HG03025 (cell line): ENCODE data around the gene NIPA2.

Experiments
- ATAC-seq: cut with Tn5 transposase; IDR thresholded peaks from one replicate; pipeline ENCODE4 v1.9.1; 2021; ENCODE audit warnings: mild to moderate bottlenecking, moderate library complexity; ENCODE audit not compliant: unreplicated experiment, low FRiP score

The NIPA2 gene

DNA sequence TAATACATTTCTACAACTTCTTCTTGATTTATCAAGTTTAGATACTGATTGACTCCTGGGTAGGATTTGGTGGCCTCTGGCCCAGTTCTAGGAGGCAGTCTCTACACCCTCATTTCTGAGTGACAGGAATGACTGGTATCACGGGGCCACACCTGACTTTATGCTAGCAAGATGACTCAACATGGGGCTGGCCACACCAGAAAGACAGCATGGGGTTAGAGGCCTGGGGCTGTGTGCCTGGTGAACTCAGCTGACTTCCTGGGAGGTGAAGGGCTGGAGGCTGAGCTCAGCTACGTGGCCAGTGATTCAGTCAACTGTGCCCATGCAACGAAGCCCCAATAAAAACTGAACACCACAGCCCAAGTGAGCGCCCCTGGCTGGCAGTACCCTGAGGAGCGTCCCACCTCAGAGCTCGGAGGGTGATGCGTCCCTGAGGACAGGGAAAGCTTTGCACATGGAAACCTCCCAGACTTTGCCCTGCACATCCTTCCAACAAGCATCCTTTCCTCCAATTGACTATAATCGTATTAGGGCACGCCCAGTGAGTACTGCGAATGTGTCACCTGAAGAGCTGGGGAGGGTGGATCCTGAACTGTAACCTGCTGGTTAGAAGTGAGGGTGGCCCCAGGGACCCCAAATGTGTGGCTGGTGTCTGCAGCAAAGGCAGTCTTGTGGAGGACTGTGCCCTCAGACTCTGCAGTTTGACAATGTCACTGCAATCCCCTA is 57.2 kb downstream of the NIPA2 start:
- ATAC-seq, result no peak

DNA sequence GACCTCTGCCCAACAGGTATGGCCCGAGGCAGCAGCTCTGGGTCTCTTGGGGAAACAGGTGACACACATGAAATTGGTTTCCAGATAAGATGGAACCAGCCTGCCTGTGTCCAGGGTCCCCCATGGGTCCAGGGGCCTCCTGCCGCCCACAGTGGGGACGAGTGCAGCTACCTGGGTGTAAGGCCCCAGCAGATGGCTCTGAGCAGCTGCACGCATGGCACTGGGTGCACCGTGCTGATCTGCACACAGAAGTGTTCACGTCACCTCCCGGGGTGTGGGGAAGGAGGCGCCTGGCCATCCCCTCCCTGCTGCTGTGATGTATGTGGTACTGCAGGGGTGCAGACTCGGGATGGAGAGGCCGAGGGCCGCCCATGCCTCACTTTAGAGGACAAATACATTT is 63.6 kb downstream of the NIPA2 start:
- no peak for ATAC-seq

DNA sequence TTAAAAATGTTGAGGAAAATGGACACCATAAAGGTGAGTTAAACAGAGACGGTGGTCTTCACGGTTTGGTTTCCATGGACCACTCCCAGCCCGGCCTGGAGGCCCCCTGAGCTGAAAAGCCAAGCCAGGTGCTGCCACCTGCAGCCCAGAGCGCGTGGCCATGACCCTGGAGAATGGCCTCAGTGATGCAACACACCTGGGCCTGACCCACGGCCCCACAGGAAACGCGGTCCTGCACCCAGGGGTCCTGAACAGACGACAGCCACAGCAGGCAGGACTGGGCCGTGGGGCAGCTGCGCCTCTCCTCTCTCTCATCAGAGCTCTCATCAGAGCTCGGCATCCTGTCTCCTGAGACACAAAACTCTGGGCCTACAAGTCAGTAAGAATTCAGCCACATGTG is 64.1 kb downstream of the NIPA2 start:
- no peak for ATAC-seq

DNA sequence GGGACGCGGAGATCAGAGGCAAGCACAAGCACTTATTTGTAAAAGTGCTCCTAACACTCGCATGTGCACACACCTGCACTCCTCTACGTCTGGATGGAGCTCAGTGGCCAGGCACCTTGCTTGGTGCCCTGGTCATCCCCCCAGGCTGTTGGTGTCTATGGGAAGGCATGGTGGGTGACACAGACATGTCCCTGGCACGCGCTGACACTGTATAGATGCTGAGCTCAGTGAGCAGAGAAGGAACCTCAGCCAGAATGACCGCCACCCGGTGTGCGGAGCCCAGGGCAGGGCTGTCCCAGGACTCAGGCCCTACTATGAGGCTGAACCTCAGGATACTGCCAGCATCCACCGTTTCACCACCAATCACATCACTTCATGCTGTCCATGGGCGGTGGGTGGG is 64.5 kb downstream of the NIPA2 start:
- no peak for ATAC-seq

DNA sequence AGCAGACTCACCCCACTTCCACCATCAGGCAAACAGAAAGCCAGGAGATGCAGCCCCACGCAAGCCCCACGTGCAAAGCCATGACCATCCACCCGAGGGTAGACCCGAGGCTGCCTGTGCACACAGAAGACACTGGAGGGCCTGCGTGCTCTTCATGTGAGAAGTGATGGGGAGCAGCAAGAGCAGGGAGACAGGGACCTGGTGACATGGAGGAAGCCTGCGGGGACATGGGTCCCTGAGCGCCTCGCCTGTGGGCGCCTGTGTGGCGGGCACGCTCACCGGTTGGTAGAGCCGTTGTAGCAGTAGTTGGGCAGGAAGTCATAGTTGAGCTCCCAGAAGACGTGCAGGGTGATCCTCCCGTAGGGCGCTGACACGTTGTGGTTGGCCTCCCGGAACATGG is 65.0 kb downstream of the NIPA2 start:
- ATAC-seq, result no peak

DNA sequence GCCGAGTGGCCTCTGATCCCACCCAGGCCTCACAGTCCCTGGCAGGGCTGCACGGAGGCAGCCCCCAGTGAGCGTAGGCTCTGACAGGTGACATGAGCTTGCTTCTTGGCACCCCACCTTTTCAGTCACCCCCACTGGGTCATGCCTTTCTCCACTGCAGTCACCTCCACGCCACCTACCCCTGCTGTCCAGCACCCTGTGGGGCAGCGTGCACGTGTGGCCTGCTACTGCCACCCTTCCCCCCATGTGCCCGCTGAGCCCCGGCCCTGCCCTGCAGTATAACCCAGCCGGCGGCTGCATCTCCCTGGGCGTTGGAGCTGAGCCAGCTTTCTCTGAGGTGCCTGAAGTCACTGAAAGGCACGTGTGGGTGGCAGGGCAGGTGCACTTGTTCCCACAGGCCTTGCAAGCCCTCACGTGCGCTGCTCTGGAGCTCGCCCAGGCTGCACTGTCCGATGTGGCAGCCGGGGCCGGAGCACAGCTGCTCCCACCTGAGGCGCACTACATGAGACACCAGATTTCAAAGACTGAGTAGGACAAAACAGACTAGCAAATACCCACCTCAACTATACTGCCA is 65.6 kb downstream of the NIPA2 start:
- no peak for ATAC-seq

DNA sequence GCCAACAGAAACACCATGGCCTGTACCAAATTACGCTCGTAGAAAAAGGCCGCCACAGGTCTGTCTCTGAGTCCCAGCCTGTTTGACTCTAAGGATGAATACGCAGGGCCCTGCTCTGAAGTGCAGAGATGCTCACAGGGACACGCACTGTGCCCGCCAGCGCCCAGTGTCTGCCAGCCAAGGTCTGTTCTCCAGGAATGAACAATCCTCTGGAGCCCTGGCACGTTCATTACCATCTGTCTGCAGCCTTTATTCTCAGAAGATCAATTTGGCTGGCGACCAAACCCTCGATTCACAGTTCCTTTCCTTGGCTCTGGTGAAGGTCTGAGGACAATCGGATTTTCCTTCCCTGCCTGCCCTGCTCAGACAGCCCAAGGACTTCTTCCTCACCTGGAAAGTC is 66.3 kb downstream of the NIPA2 start:
- ATAC-seq, result no peak

DNA sequence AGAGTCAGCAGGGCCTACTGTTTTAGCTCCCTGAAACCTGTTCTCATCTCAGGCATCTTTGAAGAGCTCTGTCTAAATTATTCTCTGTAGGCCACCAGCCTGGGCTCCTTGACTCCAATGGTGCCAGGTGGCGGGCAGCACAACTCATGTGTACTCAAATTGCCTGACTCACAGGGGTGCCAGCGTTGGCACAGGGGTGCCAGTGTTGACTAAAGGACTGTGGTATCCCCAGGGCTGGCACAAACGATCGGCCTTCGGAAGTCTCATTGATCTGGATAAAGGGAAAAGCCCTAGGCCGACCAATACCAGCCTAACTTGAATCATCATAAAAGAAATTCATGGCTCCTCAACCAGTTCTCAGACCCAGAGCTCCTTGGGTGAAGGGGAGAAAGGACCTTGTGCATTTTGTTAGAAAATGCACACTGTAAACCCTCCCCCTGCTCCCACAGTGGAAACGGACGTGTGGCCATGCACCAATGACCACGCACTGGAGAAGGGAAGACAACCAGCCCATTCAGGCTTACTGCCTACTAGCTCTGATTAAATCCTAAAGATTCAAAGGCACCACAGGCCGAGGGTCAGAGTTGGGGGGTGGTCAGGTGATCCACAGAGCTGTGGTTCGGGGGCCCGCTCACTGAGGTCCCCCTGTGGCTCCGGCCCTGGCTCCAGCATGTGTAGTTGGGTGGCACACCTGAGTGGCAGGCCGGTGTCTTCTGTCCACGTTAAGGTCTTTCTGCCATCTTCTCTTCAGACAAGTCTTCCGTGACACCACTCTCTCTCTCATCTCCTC is 68.9 kb downstream of the NIPA2 start:
- no peak for ATAC-seq

DNA sequence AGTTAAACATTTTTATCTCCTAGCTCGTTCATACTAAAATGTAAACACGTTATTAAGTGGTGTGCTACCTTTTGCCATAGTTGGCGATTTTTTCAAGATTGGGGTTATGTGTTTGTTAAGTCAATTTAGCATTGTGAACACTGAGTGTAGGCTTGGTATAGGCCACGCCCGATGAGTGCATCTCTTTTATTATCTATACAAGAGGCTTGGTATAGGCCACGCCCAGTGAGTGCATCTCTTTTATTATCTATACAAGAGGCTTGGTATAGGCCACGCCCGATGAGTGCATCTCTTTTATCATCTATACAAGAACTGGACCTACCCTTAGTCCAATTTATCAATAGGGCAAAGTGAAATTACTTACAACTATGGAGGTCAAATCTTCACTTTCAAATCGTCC is 70.4 kb downstream of the NIPA2 start:
- no peak for ATAC-seq

DNA sequence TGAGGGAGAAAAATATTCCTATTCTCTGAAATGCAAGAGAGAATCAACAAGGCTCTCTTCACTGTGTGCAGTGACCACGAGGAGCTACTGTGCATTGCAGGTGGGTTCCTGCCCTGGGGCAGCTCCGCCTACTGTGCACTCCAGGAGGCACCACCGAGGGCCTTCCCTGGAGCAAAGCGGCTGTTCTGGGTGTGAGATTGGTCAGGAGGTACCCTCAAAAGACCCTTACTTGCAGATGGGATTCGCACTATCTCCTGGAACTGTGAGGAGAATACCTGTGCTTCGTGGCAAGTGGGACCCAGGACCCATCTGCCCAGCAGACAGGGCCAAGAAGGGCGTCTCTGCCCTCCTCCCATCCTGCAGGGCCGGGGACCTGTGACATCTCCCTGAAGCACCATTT is 72.8 kb downstream of the NIPA2 start:
- ATAC-seq, result no peak

DNA sequence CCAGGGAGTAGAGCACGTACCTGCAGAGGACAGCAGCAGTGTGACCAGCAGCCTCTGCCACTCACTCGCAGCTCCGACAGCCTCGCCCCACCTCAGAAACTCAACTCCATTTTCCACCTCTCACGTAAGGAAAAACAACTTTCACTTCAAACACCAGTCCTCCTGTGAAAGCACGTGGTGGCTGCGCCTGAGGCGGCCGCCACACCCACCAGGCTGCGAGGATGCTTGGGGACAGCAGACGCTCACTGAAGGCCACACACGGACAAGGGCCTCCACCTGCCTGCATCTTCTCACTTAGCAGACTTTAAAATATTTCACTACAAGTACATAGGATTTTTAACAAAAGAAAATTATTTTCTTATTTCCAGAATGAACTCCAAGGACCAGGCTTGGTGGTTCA is 73.8 kb downstream of the NIPA2 start:
- no peak for ATAC-seq

DNA sequence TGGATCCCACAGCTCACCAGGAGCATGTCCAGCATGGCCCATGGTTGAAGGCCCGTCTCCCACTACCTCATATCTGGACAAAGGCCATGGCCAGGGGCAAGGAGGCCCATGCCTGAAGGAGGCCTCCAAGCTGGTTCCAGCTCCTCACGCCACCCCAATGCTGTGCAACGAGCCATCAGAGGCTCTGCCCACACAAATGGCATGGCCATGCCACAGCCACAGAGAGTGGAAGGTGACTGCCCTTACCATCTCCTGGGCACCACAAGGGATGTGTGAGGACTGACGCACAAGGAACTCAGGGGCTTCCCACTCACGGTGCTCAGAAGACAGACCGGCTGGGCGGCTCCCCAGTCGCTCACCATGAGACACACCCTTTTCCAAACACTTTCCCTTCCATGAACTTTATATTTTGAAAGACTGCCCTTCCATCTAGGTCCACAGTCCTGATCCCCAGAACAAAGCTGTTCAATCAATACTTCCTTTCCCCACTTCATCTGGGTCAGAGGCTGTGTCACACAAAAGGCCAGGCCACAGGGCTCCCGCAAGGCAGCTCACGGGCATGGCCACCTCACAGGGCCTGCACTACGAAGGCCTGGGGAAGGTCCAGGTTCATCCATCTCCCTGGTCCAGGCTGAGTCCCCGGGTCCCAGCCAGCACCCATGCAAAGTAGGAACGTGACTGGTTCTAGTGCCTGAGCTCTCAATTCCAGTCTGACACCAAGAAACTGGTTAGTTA is 75.3 kb downstream of the NIPA2 start:
- ATAC-seq, result no peak

DNA sequence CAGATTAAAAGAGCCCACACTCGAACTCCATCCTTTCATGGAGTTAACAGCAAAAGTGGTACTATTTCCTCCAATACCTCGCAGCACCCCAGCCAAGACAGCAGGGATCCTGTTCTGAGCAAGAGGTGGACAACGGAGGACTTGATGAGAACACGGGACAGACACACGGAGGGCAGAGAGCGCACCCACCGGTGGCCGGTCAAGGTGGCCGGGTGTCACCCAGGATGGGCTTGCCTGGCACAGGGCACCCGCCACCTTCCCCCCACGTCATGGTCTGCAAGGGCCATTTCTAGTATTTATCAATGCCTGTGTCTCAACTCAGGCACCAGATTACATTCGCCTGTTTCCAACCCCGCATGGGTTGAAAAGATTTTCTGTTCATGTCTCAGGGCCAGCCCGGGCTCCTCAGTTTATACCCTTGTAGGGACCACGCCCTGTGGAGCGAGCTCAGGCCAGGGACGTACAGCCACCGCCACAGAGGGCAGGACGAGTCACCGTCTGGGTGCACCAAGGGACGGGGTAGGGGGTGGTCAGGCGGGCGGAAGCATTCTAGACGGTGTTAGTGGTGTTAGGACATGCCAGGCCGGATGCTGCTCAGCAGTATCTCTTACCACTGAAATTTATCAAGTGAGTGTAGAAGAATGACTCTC is 77.5 kb downstream of the NIPA2 start:
- ATAC-seq, result no peak

DNA sequence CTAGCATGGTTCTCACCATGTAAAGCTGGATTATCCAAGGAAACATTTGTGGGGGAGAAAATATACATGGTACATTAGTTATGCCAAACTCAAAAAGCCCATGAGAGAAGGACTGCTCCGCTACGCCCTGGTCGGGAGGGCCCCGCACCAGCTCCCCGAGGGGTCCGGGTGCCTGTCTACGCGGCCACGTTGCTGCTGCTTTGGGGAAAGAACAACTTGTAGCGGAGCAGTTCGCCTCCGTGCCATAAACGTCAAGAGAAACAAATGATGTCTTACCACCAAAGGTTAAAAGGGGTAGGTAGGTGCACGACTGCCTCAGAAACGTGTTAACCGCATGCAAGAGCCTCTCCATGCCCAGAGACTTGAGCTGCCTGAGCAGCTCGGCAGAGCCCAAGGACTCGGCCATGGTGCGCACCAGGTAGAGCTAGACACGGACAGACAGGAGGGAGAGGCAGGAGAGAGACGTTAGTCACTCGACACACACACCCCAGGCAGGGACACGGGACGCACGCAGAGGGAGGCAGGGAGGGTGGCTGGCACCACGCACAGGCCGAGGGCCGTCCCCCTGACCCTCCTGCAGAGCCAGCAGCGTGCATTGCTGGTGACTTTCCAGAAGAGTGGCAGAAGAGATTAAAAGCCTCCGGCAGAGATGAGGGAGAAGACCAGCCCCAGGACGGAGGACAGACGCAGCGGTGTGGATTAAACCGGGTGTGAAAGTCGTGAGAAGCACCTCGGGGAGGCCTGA is 78.3 kb downstream of the NIPA2 start:
- ATAC-seq, result no peak

DNA sequence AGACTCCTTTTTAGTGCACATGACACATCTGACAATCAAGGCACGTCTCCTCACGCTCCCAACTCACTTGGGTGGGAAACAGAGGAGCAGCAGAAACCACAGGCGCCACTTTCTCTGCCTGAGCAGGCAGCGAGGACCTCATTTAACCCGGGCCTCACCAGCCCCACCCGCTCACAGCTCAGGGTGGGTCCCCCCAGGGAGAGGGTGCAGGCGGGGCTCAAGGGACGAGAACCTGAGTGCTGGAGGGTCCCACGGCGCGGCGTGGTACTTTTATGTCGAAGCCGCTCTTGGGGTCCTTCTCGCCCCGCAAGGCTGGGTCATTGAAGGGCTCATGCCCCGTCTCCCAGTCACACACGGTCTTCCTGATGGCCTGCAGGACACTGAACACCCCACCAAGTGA is 79.1 kb downstream of the NIPA2 start:
- no peak for ATAC-seq
